CD14-positive monocyte (primary cell): ENCODE measurements around the gene NFS1. TPM values are rescaled to one million over a fixed set of nuclear protein-coding genes. Genes with fewer than 3 reads are reported as not detected.

Source experiments
- DNase-seq, 3 donors: peaks; one replicate each; pipeline ENCODE4 v3.0.0-alpha.2; 2011 to 2022
- H2AFZ ChIP-seq: 2 replicates; pipeline ENCODE4 v1.6.0; 2012; ENCODE audit warnings: mild to moderate bottlenecking, low read depth, low read length, inconsistent platforms; ENCODE audit not compliant: insufficient read depth, poor library complexity, severe bottlenecking
- H3K27ac ChIP-seq, 2 donors: 1 replicate in 1 of 2; 2 replicates in 1 of 2; pipeline ENCODE4 v1.5.1; 2012 to 2013; ENCODE audit warnings: low read length in 2 of 2, control low read depth in 1 of 2, inconsistent platforms in 1 of 2, low read depth in 1 of 2, mild to moderate bottlenecking in 1 of 2
- H3K27me3 ChIP-seq, 2 donors: one replicate each; pipeline versions ENCODE4 v1.6.0 to v1.6.1; 2011 to 2013; ENCODE audit warnings: low read length in 2 of 2; ENCODE audit not compliant: control insufficient read depth in 2 of 2, insufficient read depth in 2 of 2
- H3K36me3 ChIP-seq, 2 donors: replicated peaks in 1 of 2; 1 replicate in 1 of 2; 2 replicates in 1 of 2; pipeline versions ENCODE4 v1.5.1 to v1.6.1; 2012 to 2013; ENCODE audit warnings: low read length in 2 of 2, control low read depth in 1 of 2, inconsistent platforms in 1 of 2, mild to moderate bottlenecking in 1 of 2; ENCODE audit not compliant: insufficient read depth in 2 of 2, control insufficient read depth in 1 of 2
- H3K4me1 ChIP-seq, 2 donors: 1 replicate in 1 of 2; 2 replicates in 1 of 2; pipeline versions ENCODE4 v1.5.1 to v1.6.1; 2012 to 2013; ENCODE audit warnings: low read length in 2 of 2, control low read depth in 1 of 2, inconsistent platforms in 1 of 2, mild to moderate bottlenecking in 1 of 2, moderate library complexity in 1 of 2; ENCODE audit not compliant: insufficient read depth in 2 of 2, control insufficient read depth in 1 of 2
- H3K4me2 ChIP-seq: replicated peaks from 2 replicates; pipeline ENCODE3; 2012; ENCODE audit warnings: low read length, moderate library complexity, mild to moderate bottlenecking; ENCODE audit not compliant: poor library complexity, severe bottlenecking; ENCODE audit errors: extremely low read depth
- H3K4me3 ChIP-seq, 3 experiments: fragments of 200-600 bp in 1 of 3; sonication (generic) in 1 of 3; replicated peaks in 1 of 3; 1 replicate in 2 of 3; 2 replicates in 1 of 3; pipeline ENCODE4 v1.5.1; 2011 to 2013; ENCODE audit warnings: low read length in 3 of 3, mild to moderate bottlenecking in 3 of 3, control low read depth in 2 of 3, low read depth in 2 of 3, inconsistent platforms in 1 of 3, moderate library complexity in 1 of 3
- H3K79me2 ChIP-seq: 2 replicates; pipeline ENCODE4 v1.6.0; 2012; ENCODE audit warnings: mild to moderate bottlenecking, control low read depth, inconsistent platforms, low read length, moderate library complexity; ENCODE audit not compliant: insufficient read depth
- H3K9ac ChIP-seq: 2 replicates; pipeline ENCODE4 v1.6.0; 2017; ENCODE audit warnings: low read length, mild to moderate bottlenecking; ENCODE audit not compliant: insufficient read depth, poor library complexity, severe bottlenecking
- H3K9me3 ChIP-seq, 2 donors: replicated peaks in 1 of 2; 1 replicate in 1 of 2; 2 replicates in 1 of 2; pipeline versions ENCODE4 v1.5.1 to v1.6.1; 2012 to 2013; ENCODE audit warnings: low read length in 2 of 2, control low read depth in 1 of 2; ENCODE audit not compliant: control insufficient read depth in 1 of 2, insufficient read depth in 1 of 2
- H4K20me1 ChIP-seq: 2 replicates; pipeline ENCODE4 v1.6.0; 2012; ENCODE audit warnings: mild to moderate bottlenecking, low read length, control low read depth, moderate library complexity; ENCODE audit not compliant: insufficient read depth
- H3K27ac Mint-ChIP-seq, 7 donors: one replicate each; pipeline ENCODE4 v1.8.0; 2020; ENCODE audit warnings: mild to moderate bottlenecking in 7 of 7, mixed read lengths in 7 of 7, moderate library complexity in 6 of 7, inconsistent platforms in 2 of 7
- H3K27me3 Mint-ChIP-seq, 3 donors: one replicate each; pipeline ENCODE4 v1.8.0; 2021 to 2022; ENCODE audit warnings: low read depth in 3 of 3, mild to moderate bottlenecking in 3 of 3, mixed read lengths in 3 of 3, moderate library complexity in 3 of 3, inconsistent platforms in 1 of 3
- H3K36me3 Mint-ChIP-seq, 2 donors: one replicate each; pipeline ENCODE4 v1.8.0; 2020; ENCODE audit warnings: mixed read lengths in 2 of 2, inconsistent platforms in 1 of 2, mild to moderate bottlenecking in 1 of 2
- H3K4me1 Mint-ChIP-seq: one replicate; pipeline ENCODE4 v1.8.0; 2020; ENCODE audit warnings: mild to moderate bottlenecking, mixed read lengths
- H3K4me3 Mint-ChIP-seq, 2 donors: one replicate each; pipeline ENCODE4 v1.8.0; 2020; ENCODE audit warnings: mild to moderate bottlenecking in 2 of 2, mixed read lengths in 2 of 2, moderate library complexity in 1 of 2
- H3K9me3 Mint-ChIP-seq, 7 donors: one replicate each; pipeline ENCODE4 v1.8.0; 2020 to 2022; ENCODE audit warnings: mixed read lengths in 7 of 7, mild to moderate bottlenecking in 6 of 7, moderate library complexity in 6 of 7, inconsistent platforms in 2 of 7
- WGBS: methylation state at CpG from one replicate; pipeline ENCODE4 v1.1.5; 2013; ENCODE audit warnings: missing lambda C conversion rate; ENCODE audit not compliant: insufficient coverage; 5-methylcytosine and 5-hydroxymethylcytosine counted together
- intact Hi-C, 2 donors: fragments of 100-400 bp; cut with micrococcal nuclease; formaldehyde crosslinking; loops; one replicate each; pipeline versions ENCODE4 v1.15.0 to v1.15.1; 2023
- polyA plus RNA-seq, 3 donors: library from polyadenylated mRNA; depleted of rRNA in 1 of 3; unstranded in 2 of 3; stranded (reverse) in 1 of 3; fragments of 300-500 nt in 2 of 3; fragments of >200 nt in 1 of 3; fragmentation: Illumina TruSeq in 2 of 3; gene quantifications; 1 replicate in 2 of 3; 2 replicates in 1 of 3; pipeline ENCODE4 v1.2.3, GENCODE V29; 2012 to 2021
- TF ChIP-seq, protein P1 (sequence below): fragments of 200-600 bp; IDR thresholded peaks from one replicate; pipeline ENCODE4 v1.8.0; 2022; ENCODE audit warnings: antibody characterized with exemption, mild to moderate bottlenecking

The NFS1 gene
- polyA plus RNA-seq, 3 donors: 18.1 to 21.4 (median 19.2) TPM

DNA sequence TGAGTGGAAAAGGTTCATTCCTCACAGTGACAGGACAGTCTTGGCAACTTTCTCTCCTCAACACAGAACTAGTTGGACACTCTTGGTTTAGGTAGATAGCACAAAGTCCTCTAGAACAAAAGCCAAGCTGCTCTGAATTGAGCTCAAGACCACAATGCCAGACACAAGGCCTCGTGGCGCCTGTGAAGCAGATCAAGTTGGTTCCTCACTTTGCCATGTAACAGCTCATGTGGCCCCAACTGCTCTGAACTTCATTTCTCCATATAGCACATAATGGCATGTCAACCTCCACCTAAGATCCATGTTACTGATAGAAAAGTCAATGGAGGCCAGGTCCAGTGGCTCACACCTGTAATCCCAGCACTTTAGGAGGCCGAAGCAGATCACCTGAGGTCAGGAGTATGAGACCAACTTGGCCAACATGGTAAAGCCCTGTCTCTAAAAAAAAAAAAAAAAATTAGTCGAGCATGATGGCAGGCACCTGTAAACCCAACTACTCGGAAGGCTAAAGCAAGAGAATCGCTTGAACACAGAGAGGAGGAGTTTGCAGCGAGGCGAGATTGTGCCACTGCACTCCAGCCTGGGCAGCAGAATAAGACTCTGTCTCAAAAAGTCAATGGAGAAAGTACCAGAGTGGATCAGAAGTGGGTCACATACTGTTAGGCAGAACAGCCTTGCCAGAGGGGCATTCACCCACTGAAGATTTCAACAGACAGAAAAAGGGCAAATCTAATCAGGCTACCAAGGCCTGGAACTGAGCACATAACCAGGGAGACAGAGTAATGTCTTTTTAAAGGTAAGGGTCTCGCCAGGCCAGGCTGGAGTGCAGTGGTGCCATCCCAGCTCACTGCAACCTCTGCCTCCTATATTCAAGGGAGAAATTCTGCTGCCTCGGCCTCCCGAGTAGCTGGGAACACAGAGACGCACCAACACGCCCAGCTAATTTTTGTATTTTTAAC lies 21.3 kb upstream of the NFS1 start:
- peaks cover 86 to 99% of the 10 kb centered on the region in 2 donors for H3K36me3 Mint-ChIP-seq

GRCh38 chr20:35719717-35720116 lies 20.6 kb upstream of the NFS1 start:
- H3K27ac ChIP-seq: no peak overlapping the region
- TF ChIP-seq, protein P1, sequence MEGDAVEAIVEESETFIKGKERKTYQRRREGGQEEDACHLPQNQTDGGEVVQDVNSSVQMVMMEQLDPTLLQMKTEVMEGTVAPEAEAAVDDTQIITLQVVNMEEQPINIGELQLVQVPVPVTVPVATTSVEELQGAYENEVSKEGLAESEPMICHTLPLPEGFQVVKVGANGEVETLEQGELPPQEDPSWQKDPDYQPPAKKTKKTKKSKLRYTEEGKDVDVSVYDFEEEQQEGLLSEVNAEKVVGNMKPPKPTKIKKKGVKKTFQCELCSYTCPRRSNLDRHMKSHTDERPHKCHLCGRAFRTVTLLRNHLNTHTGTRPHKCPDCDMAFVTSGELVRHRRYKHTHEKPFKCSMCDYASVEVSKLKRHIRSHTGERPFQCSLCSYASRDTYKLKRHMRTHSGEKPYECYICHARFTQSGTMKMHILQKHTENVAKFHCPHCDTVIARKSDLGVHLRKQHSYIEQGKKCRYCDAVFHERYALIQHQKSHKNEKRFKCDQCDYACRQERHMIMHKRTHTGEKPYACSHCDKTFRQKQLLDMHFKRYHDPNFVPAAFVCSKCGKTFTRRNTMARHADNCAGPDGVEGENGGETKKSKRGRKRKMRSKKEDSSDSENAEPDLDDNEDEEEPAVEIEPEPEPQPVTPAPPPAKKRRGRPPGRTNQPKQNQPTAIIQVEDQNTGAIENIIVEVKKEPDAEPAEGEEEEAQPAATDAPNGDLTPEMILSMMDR: no peak
- WGBS: no CpG with 5 or more reads among the region's 8 CpGs
- no peak overlapping the region for H3K9ac ChIP-seq
- H3K4me3 Mint-ChIP-seq: no peak overlapping the region
- H3K9me3 ChIP-seq: no peaks in the 10 kb centered on the region
- DNase-seq: no peak
- peaks cover 100% of the 10 kb centered on the region for H4K20me1 ChIP-seq
- intact Hi-C loops: loop anchor here (2.0 to 10.0 kb wide), 2 partner anchors 17 to 1195 kb away; no protein-coding TSS in a partner anchor
- H3K4me3 ChIP-seq: no peak overlapping the region
- peaks cover 98% of the 10 kb centered on the region for H3K79me2 ChIP-seq
- no peaks in the 10 kb centered on the region for H3K4me1 Mint-ChIP-seq
- H2AFZ ChIP-seq: no peak overlapping the region
- peaks cover 83 to 99% of the 10 kb centered on the region in 2 donors for H3K36me3 Mint-ChIP-seq
- H3K9me3 Mint-ChIP-seq: no peaks in the 10 kb centered on the region
- H3K27ac Mint-ChIP-seq: peak overlapping the region in 2 of 7 donors; percentile 21 to 66
- H3K4me1 ChIP-seq: no peaks in the 10 kb centered on the region
- no peaks in the 10 kb centered on the region for H3K27me3 ChIP-seq
- H3K27me3 Mint-ChIP-seq: peaks cover 0 to 2% (median 0%) of the 10 kb centered on the region in 3 donors
- no peak overlapping the region for H3K4me2 ChIP-seq
- peaks cover 94 to 100% of the 10 kb centered on the region in 2 donors for H3K36me3 ChIP-seq

More for the DNA sequence above, 21.3 kb upstream of the NFS1 start:
- Mint-ChIP-seq H3K4me1 (no peaks in the 10 kb centered on the region), H3K9me3 (no peaks in the 10 kb centered on the region), H3K27me3 (peaks cover 0 to 2% (median 0%) of the 10 kb centered on the region in 3 donors), H3K4me3 (no peak overlapping the region), H3K27ac (peak overlapping the region in 2 of 7 donors; percentile 19 to 62)
- no peak overlapping the region for H3K9ac ChIP-seq
- H3K27ac ChIP-seq: no peak overlapping the region
- H3K79me2 ChIP-seq: peaks cover 98% of the 10 kb centered on the region
- H3K4me2 ChIP-seq: no peak overlapping the region
- TF ChIP-seq, protein P1: no peak
- H3K4me1 ChIP-seq: no peaks in the 10 kb centered on the region
- H4K20me1 ChIP-seq: peaks cover 100% of the 10 kb centered on the region
- no peak overlapping the region for H3K4me3 ChIP-seq
- H3K27me3 ChIP-seq: no peaks in the 10 kb centered on the region
- no peaks in the 10 kb centered on the region for H3K9me3 ChIP-seq
- no peak for DNase-seq
- H3K36me3 ChIP-seq: peaks cover 94 to 100% of the 10 kb centered on the region in 2 donors
- intact Hi-C loops: loop anchor here in 1 of 2 donors (2.0 kb wide), 1 partner anchor 16 kb away; no protein-coding TSS in a partner anchor
- WGBS: 98% methylated on average over 11 of the region's 13 CpGs
- H2AFZ ChIP-seq: no peak overlapping the region
